A549 (cell line): Measurements from ENCODE around the gene FAM171A1.

Source experiments
- CBX2 ChIP-seq: fragments of 200-600 bp; sonication (generic); IDR thresholded peaks from 2 replicates; pipeline ENCODE4 v1.6.1; 2016; ENCODE audit warnings: low read depth, mild to moderate bottlenecking, borderline replicate concordance
- EHF ChIP-seq: fragments of 250-450 bp; sonication (Bioruptor Pico); IDR thresholded peaks from 2 replicates; pipeline ENCODE4 v1.5.0; 2020; ENCODE audit warnings: mild to moderate bottlenecking
- SMC3 ChIP-seq: fragments of >200 bp; sonication (Bioruptor Twin); formaldehyde crosslinking; IDR thresholded peaks from 3 replicates; pipeline ENCODE4 v1.6.1; 2018; ENCODE audit warnings: inconsistent platforms
- TF ChIP-seq, protein P1 (sequence below): fragments of >200 bp; sonication (Bioruptor Twin); formaldehyde crosslinking; IDR thresholded peaks from 3 replicates; pipeline ENCODE4 v1.5.1; 2016

DNA sequence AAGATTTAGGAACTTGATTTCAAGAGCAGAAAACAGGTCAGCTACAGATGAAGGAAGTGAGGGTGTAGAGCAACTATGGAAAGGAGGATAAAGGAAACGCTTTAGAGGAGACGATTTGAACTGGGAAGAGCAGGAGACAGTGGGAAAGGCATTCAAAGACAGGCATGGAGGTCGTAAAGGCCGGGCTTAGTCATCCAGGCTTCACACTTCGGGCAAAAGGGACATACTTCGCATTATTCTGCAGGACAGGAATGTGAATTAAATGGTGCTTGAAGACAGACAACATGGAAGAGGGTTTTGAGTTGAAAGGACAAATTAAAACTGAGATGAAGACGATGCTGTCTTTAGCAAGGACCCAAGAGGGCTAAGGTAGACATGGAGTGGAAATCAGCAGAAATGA, 8.1 kb downstream of the FAM171A1 start:
- TF ChIP-seq, protein P1, sequence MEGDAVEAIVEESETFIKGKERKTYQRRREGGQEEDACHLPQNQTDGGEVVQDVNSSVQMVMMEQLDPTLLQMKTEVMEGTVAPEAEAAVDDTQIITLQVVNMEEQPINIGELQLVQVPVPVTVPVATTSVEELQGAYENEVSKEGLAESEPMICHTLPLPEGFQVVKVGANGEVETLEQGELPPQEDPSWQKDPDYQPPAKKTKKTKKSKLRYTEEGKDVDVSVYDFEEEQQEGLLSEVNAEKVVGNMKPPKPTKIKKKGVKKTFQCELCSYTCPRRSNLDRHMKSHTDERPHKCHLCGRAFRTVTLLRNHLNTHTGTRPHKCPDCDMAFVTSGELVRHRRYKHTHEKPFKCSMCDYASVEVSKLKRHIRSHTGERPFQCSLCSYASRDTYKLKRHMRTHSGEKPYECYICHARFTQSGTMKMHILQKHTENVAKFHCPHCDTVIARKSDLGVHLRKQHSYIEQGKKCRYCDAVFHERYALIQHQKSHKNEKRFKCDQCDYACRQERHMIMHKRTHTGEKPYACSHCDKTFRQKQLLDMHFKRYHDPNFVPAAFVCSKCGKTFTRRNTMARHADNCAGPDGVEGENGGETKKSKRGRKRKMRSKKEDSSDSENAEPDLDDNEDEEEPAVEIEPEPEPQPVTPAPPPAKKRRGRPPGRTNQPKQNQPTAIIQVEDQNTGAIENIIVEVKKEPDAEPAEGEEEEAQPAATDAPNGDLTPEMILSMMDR, result no peak
- TF ChIP-seq EHF (CRISPR knock-in tag) (no peak), SMC3 (no peak), CBX2 (no peak)
